ENCODE results near the gene TSPAN17. TPM values are rescaled to one million over a fixed set of nuclear protein-coding genes. Genes with fewer than 3 reads are reported as not detected.

TSPAN17 gene
- total RNA-seq, 2 experiments from 2014 or later: 24.6 to 26.3 TPM

- POLR2A ChIA-PET: no interaction called here
- H3K27me3 Mint-ChIP-seq: peaks cover 26% of the 10 kb centered on the region
- DNase-seq: no peak
- CTCF ChIA-PET: interaction anchor here (2.4 kb wide), 1 partner anchor 14 kb away, joined by 6 read pairs; no protein-coding TSS in a partner anchor
- no peaks in the 10 kb centered on the region for H3K9me3 Mint-ChIP-seq
- no peak for TF ChIP-seq CTCF (IDR thresholded peaks at IDR 0.05)
- no peak for ATAC-seq
- intact Hi-C loops (cut with micrococcal nuclease): no loop called here
- no peaks in the 10 kb centered on the region for H3K36me3 Mint-ChIP-seq (ENCODE audit: low read depth)
- H3K4me3 Mint-ChIP-seq: peak overlapping the region; percentile 55
- H3K4me1 Mint-ChIP-seq (ENCODE audit: low read depth): peaks cover 11% of the 10 kb centered on the region
- H3K27ac Mint-ChIP-seq: no peak overlapping the region
Observed at GRCh38 chr5:176610435-176610773, 36.9 kb upstream of the TSPAN17 start.

DNA sequence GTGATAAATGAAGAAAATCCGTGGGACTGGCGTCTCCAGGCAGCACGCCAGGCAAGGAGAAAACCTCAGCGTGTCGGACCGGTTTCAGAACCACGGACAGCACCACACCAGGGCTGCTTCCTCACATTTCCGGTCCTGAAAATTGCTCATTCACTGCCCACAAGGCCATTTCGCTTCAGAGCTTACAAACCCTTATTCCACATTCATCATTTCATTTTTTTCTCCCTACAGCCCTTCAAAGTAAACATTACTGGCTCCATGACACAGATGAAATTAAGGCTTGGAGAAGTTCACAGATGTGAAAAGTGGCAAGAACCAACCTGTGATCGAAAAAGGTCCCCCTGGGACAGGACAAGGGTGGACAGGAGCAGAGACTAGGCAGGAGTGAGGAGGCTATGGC is 35.8 kb upstream of the TSPAN17 start:
- Mint-ChIP-seq H3K36me3 (ENCODE audit: low read depth) (no peaks in the 10 kb centered on the region), H3K4me3 (no peak overlapping the region), H3K27me3 (peaks cover 32% of the 10 kb centered on the region), H3K4me1 (ENCODE audit: low read depth) (peaks cover 11% of the 10 kb centered on the region), H3K27ac (no peak overlapping the region), H3K9me3 (no peaks in the 10 kb centered on the region)
- TF ChIP-seq CTCF (IDR thresholded peaks at IDR 0.05): no peak
- CTCF ChIA-PET: no interaction called here
- intact Hi-C loops (cut with micrococcal nuclease): no loop called here
- ATAC-seq: no peak
- POLR2A ChIA-PET: no interaction called here
- peak; percentile 76 for DNase-seq

GRCh38 chr5:176612008-176612407 is 35.3 kb upstream of the TSPAN17 start:
- ChIA-PET CTCF (interaction anchor here (1.4 kb wide), 1 partner anchor 16 kb away, joined by 4 read pairs; no protein-coding TSS in a partner anchor), POLR2A (no interaction called here)
- TF ChIP-seq CTCF (IDR thresholded peaks at IDR 0.05): no peak
- ATAC-seq (no peak), DNase-seq (no peak)
- H3K4me3 Mint-ChIP-seq: no peak overlapping the region
- H3K27ac Mint-ChIP-seq: no peak overlapping the region
- no peaks in the 10 kb centered on the region for H3K9me3 Mint-ChIP-seq
- H3K36me3 Mint-ChIP-seq (ENCODE audit: low read depth): no peaks in the 10 kb centered on the region
- intact Hi-C loops (cut with micrococcal nuclease): no loop called here
- H3K4me1 Mint-ChIP-seq (ENCODE audit: low read depth): peaks cover 11% of the 10 kb centered on the region
- peaks cover 37% of the 10 kb centered on the region for H3K27me3 Mint-ChIP-seq

GRCh38 chr5:176612855-176613254 is 34.4 kb upstream of the TSPAN17 start:
- Mint-ChIP-seq H3K27me3 (peaks cover 43% of the 10 kb centered on the region), H3K27ac (no peak overlapping the region), H3K4me3 (no peak overlapping the region), H3K4me1 (ENCODE audit: low read depth) (peaks cover 11% of the 10 kb centered on the region), H3K36me3 (ENCODE audit: low read depth) (no peaks in the 10 kb centered on the region), H3K9me3 (no peaks in the 10 kb centered on the region)
- TF ChIP-seq CTCF (IDR thresholded peaks at IDR 0.05): no peak
- POLR2A ChIA-PET: no interaction called here
- intact Hi-C loops (cut with micrococcal nuclease): no loop called here
- no peak for DNase-seq
- no peak for ATAC-seq
- CTCF ChIA-PET: interaction anchor here (1.4 kb wide), 2 partner anchors 16 to 48 kb away, joined by 4 read pairs; no protein-coding TSS in a partner anchor

GRCh38 chr5:176614805-176615478 is 32.3 kb upstream of the TSPAN17 start:
- intact Hi-C loops (cut with micrococcal nuclease): no loop called here
- ATAC-seq: no peak
- Mint-ChIP-seq H3K4me1 (ENCODE audit: low read depth) (peaks cover 18% of the 10 kb centered on the region), H3K9me3 (no peaks in the 10 kb centered on the region), H3K27me3 (peaks cover 51% of the 10 kb centered on the region), H3K36me3 (ENCODE audit: low read depth) (no peaks in the 10 kb centered on the region), H3K4me3 (no peak overlapping the region), H3K27ac (no peak overlapping the region)
- TF ChIP-seq CTCF (IDR thresholded peaks at IDR 0.05): no peak
- CTCF ChIA-PET: no interaction called here
- POLR2A ChIA-PET: no interaction called here
- DNase-seq: no peak

All from activated CD8-positive, alpha-beta T cell treated with anti-CD3 and anti-CD28 coated beads for 36 hours (primary cell).